Hematopoietic multipotent progenitor cell treated with erythropoietin and hydrocortisone succinate and interleukin-3 and kit ligand, for 15 days (in vitro differentiated cells): ENCODE results near the gene THOP1.

Source experiments
- DNase-seq: peaks from one replicate; pipeline ENCODE4 v3.0.0-alpha.2; 2015; ENCODE audit warnings: low spot score

THOP1 gene

DNA sequence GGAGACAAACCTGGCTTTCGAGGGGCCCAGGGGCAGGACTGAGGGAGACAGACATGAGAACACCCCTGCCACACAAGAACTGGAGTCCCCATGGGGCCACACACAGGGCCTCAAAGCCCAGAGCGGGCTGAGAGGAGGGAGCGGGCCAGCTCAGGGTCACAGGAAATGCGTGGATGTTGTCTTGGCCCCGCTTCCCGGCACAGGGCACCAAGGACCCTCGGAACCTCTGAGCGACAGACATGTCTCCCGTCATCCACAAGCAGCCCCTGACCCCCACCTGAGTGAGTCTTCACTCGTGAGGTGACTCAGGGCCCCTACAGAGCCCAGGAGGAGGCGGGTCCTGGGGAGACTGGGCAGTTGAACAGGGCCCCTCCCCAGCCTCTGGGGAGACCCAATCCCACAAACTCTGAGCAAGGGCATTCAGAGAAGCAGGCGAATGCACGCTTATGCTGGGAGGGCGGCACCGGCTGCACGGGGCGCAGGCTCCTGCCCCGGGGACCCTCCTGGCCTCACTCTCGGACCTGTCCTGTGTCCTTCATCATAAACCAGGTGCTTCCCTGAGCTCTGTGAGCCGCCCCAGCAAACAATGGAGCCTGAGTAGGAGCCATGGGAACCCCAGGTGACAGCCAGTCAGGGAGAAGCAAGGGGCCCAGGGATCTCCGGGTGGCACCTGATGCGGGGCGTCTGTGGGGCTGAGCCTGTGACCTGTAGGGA, 22.4 kb upstream of the THOP1 start:
- no peak for DNase-seq

DNA sequence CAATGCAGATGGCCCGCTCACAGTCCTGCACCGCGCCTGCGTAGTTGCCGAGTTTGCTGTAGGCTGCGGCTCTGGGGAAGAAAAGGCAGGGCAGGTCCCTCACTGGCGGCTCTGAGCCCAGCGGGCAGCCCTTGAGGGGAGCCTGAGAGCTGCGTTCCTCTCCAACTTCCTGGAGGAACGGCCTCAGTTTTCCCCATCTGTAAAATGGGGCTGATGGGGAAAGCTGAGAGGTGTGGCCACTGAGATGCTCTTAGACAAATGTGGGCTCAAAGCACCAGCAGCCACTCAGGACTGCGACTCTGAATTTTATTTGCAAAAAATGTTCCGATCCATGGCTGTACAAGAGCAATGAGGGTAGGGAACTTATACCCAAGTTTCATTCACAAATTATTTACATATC, 21.6 kb upstream of the THOP1 start:
- DNase-seq = no peak

DNA sequence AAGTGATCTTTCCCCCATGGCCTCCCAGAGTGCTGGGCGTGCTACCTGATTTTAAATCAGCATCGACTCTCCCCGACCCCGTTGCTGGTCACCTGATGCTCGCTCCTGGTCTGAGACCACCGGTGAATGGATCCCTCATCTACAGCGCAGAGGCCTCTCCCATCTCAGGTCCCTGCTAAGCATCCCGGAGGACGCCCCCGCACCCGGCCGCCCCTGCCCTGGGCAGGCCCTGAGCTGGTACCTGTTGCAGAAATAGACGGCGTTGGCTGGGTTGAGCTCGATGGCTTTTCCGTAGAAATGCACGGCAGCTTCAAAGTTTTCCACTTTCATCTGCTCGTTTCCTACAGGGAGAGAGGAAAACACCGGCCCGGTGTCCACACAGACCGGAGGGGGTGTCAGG, 20.4 kb upstream of the THOP1 start:
- no peak for DNase-seq

DNA sequence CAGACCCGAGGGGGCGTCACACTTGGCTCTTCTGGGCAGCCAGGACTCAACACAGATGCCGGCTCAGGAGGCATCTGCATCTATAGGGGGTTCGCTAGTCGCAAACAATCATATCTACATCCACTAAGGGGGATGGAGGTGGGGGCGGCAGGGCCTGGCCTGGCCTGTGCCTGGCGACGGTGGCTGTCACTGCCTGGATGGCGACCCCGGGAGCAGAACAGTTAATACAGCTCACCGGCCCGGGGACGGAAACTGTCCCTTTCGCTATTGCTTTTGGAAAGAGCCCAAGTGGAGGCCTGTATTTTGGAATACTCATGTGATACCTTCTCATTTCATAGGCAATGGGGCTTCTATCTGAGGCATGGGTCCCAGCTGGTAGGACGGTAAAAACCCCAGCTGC, 19.9 kb upstream of the THOP1 start:
- no peak for DNase-seq

DNA sequence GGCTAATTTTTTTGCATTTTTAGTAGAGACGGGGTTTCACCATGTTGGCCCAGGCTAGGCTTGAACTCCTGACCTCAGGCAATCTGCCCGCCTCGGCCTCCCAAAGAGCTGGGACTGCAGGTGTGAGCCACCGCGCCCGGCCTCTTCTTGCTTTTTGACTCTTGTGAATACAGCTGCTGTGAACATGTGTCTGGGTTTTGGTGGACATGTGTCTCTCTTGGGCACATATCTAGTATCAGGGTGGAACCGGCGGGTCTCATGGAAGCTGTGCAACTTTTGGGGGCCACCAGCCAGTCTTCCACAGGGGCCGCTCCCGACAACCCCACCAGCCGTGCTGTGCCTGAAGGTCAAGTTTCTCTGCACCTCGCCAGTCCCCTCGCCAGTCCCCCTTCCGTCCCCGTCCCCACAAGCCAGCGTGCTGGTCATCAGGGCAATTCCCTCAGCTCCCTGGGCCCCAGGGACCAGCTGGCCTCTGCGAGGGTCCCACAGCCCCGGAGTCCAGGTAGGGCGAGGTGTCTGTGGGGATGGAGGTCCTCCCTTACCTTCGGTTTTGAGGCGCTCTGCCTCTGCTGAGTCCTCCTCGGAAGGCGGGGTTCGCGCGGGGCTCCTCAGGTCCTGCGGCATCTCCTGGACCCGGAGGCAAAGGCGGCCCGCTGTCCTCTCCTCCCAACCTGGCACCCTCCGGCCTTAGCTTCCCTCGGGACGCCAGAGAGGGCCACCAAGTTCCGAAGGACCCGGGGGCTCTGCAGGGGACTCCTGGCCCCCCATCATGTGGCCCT, 18.5 kb upstream of the THOP1 start:
- DNase-seq = no peak

DNA sequence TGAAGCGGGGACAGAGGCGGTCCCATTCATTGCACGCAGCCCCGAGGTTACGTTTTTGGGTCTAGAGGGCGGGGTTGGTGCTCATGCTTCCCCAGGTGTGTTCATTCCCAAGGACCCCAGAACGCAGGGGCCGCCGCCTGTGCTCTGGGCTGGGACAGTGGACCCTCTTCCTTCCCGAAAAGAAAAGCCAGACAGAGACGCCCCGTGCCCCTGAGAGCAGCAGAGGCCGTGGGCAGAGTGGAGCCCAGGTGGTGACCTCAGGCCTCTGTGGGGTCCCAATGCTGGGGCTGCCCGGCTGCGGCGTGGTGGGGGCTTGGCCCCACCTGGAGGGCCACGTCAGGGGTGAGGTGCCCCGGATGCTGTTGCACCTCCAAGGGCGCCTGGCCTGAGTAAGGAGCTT, 17.6 kb upstream of the THOP1 start:
- DNase-seq = no peak

DNA sequence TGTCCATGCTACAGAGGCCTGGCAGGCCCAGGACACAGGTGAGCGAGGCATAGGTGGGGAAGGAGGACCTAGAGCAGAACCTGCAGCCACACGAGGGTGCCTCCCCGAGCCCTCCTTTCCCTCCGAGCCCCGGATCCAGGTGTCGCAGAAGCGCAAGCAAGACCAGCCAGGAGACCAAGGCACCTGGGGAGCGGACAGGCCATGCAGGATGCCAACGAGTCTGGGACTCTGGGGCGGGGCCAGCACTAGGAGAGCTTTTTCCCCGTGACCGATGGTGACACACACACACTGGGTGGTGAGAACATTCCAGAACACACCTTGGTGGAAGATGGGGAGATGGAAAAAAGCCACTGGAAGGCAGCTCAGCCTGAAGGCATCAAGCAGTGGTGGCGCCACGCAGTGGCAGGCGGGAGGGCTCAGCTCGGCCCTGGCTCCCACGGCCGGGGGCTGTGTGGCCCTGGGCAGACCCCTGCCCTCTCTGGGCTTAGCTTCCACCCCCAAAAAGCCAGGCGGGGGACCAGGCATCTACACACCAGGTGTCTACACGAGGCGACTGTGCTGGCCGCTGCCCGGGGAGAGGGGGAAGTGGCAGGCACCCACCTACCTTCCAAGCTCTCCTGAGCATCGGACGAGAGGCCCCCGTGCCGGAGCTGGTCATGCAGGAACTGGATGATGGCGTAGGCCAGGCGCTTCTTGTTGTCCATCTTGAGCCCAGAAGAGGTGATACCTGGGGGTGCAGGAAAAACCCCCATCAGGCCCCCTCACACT, 16.8 kb upstream of the THOP1 start:
- DNase-seq = no peak

DNA sequence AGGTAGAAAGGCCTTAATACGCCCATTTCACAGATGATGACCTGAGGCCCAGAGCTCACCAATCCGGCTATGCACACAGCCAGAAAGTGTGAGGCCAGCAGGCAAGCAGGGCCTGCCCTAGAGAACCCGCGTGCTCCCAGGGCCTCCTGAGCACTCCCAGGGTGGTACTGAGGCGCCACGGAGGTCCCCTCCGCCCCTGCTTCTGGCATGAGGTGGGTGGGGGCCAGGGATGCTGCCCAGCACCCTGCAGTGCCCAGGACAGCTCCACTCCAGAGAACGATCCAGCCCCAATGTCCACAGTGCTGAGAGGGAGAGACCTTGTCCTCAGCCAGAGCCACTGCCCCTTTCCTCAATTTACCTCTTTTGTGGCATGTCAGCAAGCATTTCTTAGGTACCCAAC, 16.1 kb upstream of the THOP1 start:
- no peak for DNase-seq

DNA sequence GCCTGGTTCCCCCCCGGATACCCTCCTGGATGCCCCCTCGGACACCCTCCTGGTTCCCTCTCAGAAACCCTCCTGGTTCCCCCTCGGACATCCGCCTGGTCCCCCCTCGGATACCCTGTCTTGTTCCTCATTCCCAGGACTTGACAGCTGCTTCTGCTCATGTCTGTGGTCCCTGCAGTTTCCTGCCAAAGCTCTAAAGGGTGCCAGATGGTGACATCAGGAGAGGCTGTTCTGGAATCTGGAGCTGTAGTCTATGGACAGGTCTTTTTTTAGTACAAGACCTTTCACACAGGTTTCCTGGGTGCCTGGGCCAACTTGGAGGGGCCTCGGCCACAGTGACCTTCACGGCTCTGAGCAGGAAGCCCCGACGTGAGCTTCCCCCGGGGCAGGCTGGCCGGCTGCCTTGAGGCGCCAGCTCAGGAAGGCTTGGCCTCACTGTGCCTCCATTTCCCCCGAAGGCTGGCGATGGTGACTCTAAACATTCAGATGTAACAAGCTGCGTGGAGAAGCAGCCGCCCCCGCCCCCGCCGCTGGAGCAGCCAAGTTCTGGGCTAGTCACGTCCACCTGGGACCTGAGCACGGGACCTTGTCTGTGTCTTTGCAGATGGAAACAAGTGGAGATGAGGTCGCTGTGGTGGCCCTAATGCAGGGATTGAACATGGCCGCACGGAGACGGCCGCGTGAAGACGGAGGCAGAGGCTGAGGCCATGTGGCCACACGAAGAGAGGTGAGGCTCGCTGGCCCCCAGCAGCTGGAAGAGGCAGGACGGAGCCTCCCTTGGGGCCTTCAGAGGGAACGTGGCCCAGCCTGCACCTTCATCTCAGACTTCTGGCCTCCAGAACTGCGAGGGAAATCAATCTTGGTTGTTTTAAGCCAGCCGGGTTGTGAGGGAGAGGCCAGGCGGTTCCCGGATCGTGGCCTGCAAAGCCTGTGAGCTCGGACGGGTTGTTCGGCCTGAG, 15.0 kb upstream of the THOP1 start:
- no peak for DNase-seq

DNA sequence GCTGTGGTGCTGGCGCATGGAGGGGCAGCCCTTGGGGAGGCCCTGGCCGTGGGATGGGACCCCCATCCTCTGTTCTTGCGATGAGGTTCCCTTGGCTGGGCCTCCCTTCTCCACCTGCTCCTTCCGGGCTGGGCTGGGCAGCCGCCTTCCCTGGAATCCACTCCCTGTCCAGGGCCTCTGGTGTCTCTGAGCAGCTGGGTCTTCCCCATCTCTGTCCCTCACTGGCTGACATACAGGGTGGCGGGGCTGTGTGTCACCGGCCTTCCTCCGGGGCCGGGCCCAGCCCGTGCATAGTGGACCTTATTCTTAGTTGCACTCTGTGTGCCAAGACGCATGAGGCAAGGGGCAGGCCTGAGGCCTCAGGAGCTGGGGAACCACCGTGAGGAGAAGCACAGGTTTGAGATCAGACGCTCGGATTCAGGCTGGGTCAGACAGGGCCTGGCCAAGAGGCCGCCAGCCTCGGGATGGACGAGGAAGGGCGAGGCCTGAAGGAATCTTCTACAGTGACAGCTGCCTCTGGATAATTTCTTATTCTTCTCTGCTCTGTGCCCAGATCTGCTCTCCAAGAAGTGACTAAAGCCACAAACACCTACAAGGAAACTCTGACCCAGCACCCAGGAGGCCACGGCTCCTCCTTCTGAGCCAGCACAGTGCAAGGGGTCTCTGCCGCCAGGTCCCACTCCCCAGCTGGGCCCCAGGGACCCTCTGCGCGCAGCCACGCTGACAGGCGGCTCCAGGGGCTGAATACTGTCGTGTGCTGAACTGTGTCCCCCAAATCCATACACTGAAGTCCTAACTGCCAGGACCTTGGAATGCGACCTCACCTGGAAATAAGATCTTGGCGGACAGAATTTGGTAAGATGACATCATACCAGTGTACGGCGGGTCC, 13.3 kb upstream of the THOP1 start:
- no peak for DNase-seq

DNA sequence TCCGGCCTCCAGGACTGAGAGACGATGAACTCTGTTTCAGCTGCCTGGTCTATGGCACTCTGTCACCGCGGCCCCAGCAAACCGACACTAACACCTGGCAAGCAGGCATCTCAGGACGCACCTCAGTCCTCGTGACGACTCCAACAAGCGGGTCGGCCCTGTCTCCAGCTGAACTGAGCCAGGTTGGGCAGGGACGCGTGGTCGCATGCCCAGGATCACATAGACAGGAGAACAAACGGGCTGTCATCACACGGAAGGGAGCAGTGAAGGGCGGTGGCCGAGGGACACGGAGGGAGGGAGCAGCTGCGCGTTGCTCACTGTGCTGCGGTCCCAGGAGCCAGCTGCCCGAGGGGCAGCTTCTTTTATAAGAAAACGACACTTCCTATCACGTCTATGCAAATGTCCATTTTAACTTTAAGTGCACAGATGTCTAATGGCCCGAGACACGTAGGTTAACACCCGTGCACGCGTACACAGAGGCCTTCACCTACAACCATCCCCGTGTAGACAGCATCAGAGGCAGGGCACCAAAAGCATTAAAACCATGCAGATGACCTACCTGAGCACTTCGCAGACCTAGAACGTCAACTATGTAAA, 11.1 kb upstream of the THOP1 start:
- DNase-seq = no peak

DNA sequence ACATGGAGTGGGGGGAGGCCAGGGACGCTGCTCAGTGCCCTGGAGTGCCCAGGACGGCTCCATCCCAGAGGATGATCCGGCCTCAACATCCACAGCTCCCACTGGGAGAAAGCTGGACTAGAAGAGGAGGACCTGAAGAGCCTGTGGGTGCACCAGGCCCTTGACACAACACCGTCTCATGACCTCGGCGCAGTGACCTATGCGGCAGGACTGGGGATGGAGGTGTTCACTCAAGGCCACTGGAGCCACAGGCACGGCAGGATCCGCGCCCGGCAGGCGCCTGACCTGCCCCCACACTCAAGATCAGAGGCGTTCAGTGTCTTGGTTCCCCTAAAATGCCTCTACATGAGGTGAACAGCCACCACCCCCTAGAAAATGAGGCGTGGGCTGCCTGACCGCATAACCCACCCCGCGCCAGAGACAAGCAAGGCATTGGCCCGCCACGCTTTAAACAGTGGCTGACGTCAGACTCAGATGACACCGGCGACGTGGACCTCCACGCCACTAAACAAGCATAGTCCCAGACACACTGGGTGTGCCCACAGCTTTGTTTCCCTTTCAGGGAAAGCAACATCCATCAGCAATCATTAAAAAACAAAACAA, 10.2 kb upstream of the THOP1 start:
- DNase-seq = no peak

DNA sequence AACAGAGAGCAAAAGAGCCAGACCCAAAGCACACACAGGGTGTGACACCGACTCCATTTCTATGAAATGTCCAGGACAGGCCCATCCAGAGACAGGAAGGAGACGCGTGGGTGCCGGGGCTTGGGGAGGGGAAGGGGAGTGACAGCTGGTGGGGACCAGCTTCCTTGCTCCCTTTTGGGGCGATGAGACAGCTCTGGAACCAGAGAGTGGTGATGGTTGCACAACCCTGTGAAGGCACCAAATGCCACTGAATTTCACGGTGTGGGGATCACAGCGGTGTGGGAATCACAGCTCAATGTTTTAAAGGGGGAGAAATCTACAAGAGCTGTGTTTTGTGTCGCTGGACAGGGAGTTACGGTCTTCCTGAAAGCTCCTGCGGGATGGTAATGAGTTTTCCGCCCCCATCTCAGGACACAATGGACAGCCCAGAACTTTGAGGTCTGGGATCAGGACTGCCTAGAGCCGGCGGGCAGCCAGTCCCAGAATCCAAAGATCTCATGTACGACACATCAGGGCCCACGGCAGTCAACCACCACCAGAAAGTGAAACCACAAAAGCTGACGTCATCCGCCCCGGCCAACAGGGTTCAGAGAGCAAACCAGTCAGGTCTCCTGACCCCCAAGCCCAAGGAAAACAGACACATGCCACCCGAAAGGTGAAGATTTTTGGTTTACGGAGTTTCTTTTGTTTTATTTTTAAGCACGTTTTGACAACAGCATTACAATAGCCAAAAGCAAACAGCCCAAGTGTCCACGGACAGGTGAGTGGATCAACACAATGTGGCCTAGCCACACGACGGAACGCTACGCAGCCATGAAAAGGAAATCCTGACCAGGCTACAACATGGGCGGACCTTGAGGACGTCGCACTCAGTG, 9.5 kb upstream of the THOP1 start:
- DNase-seq = peak; percentile 69

DNA sequence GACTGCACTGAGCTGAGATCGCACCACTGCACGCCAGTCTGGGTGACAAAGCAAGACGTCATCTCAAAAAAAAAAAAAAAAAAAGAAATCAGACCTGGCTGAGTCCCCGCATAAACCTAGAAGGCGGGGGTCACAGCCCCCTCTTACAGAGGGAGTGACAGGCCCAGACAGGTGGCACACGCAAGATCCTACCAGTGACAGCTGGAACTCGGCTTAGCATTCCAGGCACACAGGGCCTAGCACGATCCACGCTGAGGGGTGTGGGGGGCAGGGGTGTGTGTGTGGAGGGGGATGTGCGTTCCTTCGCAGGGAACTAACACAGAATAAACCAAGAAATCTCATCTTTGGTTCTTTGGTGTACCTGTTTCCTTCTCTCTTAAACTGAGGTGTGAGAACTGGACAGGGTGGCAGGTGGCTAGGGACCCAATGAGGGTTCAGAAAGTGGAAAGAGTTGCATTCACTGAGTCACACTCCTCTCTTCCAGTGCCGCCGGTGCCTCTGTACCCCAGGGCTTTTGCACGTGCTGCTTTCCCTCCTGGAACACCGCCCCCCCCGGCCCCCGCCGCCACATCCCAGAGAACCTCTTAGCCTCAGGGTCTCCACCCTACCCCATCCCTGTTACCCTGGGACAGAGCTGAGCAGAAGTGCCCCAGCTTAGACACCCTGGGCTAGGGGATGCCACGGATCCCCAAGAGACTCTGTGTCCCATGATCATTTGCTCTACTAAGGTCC, 7.2 kb upstream of the THOP1 start:
- no peak for DNase-seq

DNA sequence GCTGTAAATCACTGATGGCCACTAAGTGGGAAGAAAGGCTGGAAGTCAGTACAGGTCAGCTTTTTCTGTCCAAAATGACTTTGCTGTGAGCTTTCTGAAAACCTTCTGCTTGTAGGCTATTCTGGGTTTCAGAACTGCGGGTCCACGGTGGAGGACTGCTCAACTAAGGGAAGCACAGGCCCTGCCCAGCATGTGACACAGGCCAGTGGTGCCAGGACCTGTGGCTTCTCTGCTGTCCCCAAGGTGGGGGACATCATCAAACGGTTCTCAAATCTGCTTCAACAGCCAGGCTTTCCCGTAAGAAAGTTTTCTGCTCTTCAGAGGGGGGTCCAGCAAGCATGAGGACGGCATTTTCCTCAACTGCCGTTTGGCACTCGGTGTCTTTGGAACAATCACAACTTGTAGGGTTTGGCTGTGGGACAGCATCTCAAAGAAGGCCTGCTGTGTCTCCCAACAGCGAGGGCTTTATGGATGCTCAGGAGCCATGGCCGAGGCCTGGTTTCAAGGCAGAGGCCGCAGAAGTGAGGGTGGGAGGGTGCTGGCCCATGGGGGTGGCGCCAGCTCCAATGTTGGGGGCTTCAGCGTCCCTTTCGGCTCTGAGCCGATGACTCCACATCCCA, 6.1 kb upstream of the THOP1 start:
- no peak for DNase-seq

DNA sequence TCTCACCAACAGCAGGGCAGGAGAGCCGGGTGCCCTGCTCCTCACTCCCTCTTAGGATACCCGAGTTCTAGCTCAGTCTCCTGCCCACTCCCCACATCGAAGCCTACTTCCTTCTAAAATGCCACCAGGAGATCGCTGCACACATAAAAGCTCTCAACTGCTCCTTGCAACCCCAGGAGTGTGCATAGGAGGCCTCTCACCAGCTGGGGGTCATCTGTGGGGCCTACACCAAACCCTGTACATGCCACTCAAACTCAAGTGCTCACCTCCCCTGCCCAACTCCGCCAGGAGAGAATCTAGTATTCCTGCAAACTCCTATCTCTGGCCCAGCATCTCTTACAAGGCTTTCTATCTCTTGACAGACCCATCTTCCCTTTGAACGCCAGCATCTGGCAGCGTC, 5.0 kb upstream of the THOP1 start:
- DNase-seq = no peak

DNA sequence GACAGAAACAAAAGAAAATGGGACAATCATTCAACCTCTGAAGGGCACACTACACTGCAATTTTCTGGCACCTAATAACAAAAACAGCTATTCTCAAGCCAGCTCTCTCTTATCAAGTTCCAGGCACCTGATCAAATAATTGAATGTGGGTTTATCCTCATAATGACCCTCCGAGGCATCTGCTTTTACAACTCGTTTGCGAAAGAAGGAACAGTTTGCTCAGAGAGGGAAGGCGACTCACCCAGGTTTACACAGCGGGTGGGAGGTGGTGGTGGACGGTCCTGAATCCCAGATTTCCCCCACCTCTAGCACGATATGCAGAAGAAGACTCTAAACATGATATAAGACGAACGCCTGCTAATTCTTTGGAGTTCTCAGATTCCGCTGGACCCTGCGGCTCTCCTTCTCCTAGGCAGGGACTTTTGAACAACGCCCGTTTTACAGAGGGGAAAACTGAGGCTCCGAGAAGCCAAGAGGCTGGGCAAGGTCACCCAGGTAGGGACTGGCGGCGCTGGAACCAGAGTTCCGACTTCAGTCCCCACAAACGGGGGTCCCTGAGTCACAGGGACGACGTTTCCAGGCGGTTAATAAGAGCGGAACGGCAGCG, 2.9 kb upstream of the THOP1 start:
- DNase-seq = peak; percentile 19
